AG09309 (cell line): ENCODE data around the gene FARS2.

Experiments used
- DNase-seq: peaks from one replicate; pipeline ENCODE4 v3.0.0-alpha.2; 2010; ENCODE audit warnings: low read depth
- H3K4me3 ChIP-seq: 2 replicates; pipeline ENCODE4 v1.5.1; 2011; ENCODE audit warnings: mild to moderate bottlenecking, low read depth, low read length, moderate library complexity; ENCODE audit not compliant: control insufficient read depth
- CTCF ChIP-seq: IDR thresholded peaks from 2 replicates; pipeline ENCODE4 v1.5.1; 2011; ENCODE audit warnings: mild to moderate bottlenecking, low read depth, low read length, inconsistent platforms; ENCODE audit not compliant: insufficient read depth, control insufficient read depth; ENCODE audit errors: missing control alignments

The FARS2 gene

GRCh38 chr6:5305968-5306626 is 44.8 kb downstream of the FARS2 start:
- no peak for TF ChIP-seq CTCF
- no peak for DNase-seq
- no peak overlapping the region for H3K4me3 ChIP-seq

GRCh38 chr6:5307058-5307457 is 45.7 kb downstream of the FARS2 start:
- DNase-seq = no peak
- no peak for TF ChIP-seq CTCF
- H3K4me3 ChIP-seq = no peak overlapping the region

- TF ChIP-seq CTCF = no peak
- no peak overlapping the region for H3K4me3 ChIP-seq
- DNase-seq = no peak
Measured at GRCh38 chr6:5308066-5308465, 46.8 kb downstream of the FARS2 start.

- no peak overlapping the region for H3K4me3 ChIP-seq
- DNase-seq = no peak
- TF ChIP-seq CTCF = no peak
Measured at GRCh38 chr6:5314191-5314865, 53.0 kb downstream of the FARS2 start.

- peak; percentile 32 for DNase-seq
- no peak for TF ChIP-seq CTCF
- H3K4me3 ChIP-seq = no peak overlapping the region
Measured at GRCh38 chr6:5315881-5316280, 54.6 kb downstream of the FARS2 start.

GRCh38 chr6:5316951-5317350 is 55.6 kb downstream of the FARS2 start:
- TF ChIP-seq CTCF = no peak
- DNase-seq = no peak
- no peak overlapping the region for H3K4me3 ChIP-seq
